Adrenal gland (tissue), 5 donors: ENCODE results near the gene SDCCAG8.

Experiments
- CTCF ChIP-seq, 6 experiments: fragments of 450-650 bp in 4 of 6; fragments of 200-600 bp in 2 of 6; sonication (generic) in 1 of 6; IDR thresholded peaks; 1 replicate in 5 of 6; 2 replicates in 1 of 6; pipeline versions ENCODE4 v1.5.1 to v1.8.0; 2016 to 2021; ENCODE audit warnings: antibody characterized with exemption in 6 of 6, mild to moderate bottlenecking in 2 of 6, moderate library complexity in 1 of 6
- POLR2A ChIP-seq, 2 donors: fragments of 450-650 bp; IDR thresholded peaks; one replicate each; pipeline ENCODE4 v1.6.1; 2017; ENCODE audit warnings: antibody characterized with exemption in 2 of 2, mild to moderate bottlenecking in 2 of 2, moderate library complexity in 1 of 2
- donor health status: DM: no; HTN: no; CAD: no.

GRCh38 chr1:243234978-243235647 is 20.7 kb upstream of the SDCCAG8 start:
- no peak for TF ChIP-seq CTCF (IDR thresholded peaks at IDR 0.05)
- no peak for TF ChIP-seq POLR2A (IDR thresholded peaks at IDR 0.05)
